ENCODE measurements around the gene SUCO.

SUCO gene

GRCh38 chr1:172512591-172512990, 20.4 kb upstream of the SUCO start:
- TF ChIP-seq REST (IDR thresholded peaks at IDR 0.05; ENCODE audit: low read depth) (no peak), FOXM1 (IDR thresholded peaks at IDR 0.05; ENCODE audit: borderline replicate concordance, low read depth) (no peak), TCF12 (IDR thresholded peaks at IDR 0.05; ENCODE audit: low read depth) (no peak), MAX (IDR thresholded peaks at IDR 0.05) (no peak), EGR1 (IDR thresholded peaks at IDR 0.05) (no peak), ZBTB7A (IDR thresholded peaks at IDR 0.05; ENCODE audit: low read depth) (no peak), USF1 (IDR thresholded peaks at IDR 0.05) (no peak), TAF1 (IDR thresholded peaks at IDR 0.05; ENCODE audit: low read depth) (no peak), RAD21 (IDR thresholded peaks at IDR 0.05; ENCODE audit: low read depth) (no peak), TEAD4 (IDR thresholded peaks at IDR 0.05) (no peak), CREB1 (IDR thresholded peaks at IDR 0.05; ENCODE audit: low read depth) (no peak), YY1 (IDR thresholded peaks at IDR 0.05; ENCODE audit: low read depth) (no peak), EP300 (IDR thresholded peaks at IDR 0.05; ENCODE audit: borderline replicate concordance) (no peak), NFIC (IDR thresholded peaks at IDR 0.05) (no peak), CEBPB (IDR thresholded peaks at IDR 0.05) (no peak)

GRCh38 chr1:172513479-172513878, 19.5 kb upstream of the SUCO start:
- TF ChIP-seq EGR1 (IDR thresholded peaks at IDR 0.05) (no peak), TAF1 (IDR thresholded peaks at IDR 0.05; ENCODE audit: low read depth) (no peak), ZBTB7A (IDR thresholded peaks at IDR 0.05; ENCODE audit: low read depth) (no peak), USF1 (IDR thresholded peaks at IDR 0.05) (no peak), TCF12 (IDR thresholded peaks at IDR 0.05; ENCODE audit: low read depth) (no peak), RAD21 (IDR thresholded peaks at IDR 0.05; ENCODE audit: low read depth) (no peak), EP300 (IDR thresholded peaks at IDR 0.05; ENCODE audit: borderline replicate concordance) (no peak), FOXM1 (IDR thresholded peaks at IDR 0.05; ENCODE audit: borderline replicate concordance, low read depth) (no peak), CEBPB (IDR thresholded peaks at IDR 0.05) (no peak), YY1 (IDR thresholded peaks at IDR 0.05; ENCODE audit: low read depth) (no peak), CREB1 (IDR thresholded peaks at IDR 0.05; ENCODE audit: low read depth) (no peak), NFIC (IDR thresholded peaks at IDR 0.05) (no peak), MAX (IDR thresholded peaks at IDR 0.05) (no peak), TEAD4 (IDR thresholded peaks at IDR 0.05) (no peak), REST (IDR thresholded peaks at IDR 0.05; ENCODE audit: low read depth) (no peak)

- no peak for TF ChIP-seq YY1 (IDR thresholded peaks at IDR 0.05; ENCODE audit: low read depth)
- no peak for TF ChIP-seq RAD21 (IDR thresholded peaks at IDR 0.05; ENCODE audit: low read depth)
These were observed 18.8 kb upstream of the SUCO start for GRCh38 chr1:172514108-172514507.

- no peak for TF ChIP-seq REST (IDR thresholded peaks at IDR 0.05; ENCODE audit: low read depth)
- no peak for TF ChIP-seq TCF12 (IDR thresholded peaks at IDR 0.05; ENCODE audit: low read depth)
- no peak for TF ChIP-seq USF1 (IDR thresholded peaks at IDR 0.05)
- TF ChIP-seq EGR1 (IDR thresholded peaks at IDR 0.05) = no peak
- no peak for TF ChIP-seq EP300 (IDR thresholded peaks at IDR 0.05; ENCODE audit: borderline replicate concordance)
- TF ChIP-seq TEAD4 (IDR thresholded peaks at IDR 0.05) = no peak
- TF ChIP-seq RAD21 (IDR thresholded peaks at IDR 0.05; ENCODE audit: low read depth) = no peak
- no peak for TF ChIP-seq NFIC (IDR thresholded peaks at IDR 0.05)
- TF ChIP-seq TAF1 (IDR thresholded peaks at IDR 0.05; ENCODE audit: low read depth) = no peak
- no peak for TF ChIP-seq CEBPB (IDR thresholded peaks at IDR 0.05)
- no peak for TF ChIP-seq FOXM1 (IDR thresholded peaks at IDR 0.05; ENCODE audit: borderline replicate concordance, low read depth)
- TF ChIP-seq ZBTB7A (IDR thresholded peaks at IDR 0.05; ENCODE audit: low read depth) = no peak
- no peak for TF ChIP-seq YY1 (IDR thresholded peaks at IDR 0.05; ENCODE audit: low read depth)
- no peak for TF ChIP-seq MAX (IDR thresholded peaks at IDR 0.05)
- TF ChIP-seq CREB1 (IDR thresholded peaks at IDR 0.05; ENCODE audit: low read depth) = no peak
These were observed 17.5 kb upstream of the SUCO start for GRCh38 chr1:172515436-172515835.
